DMS153 treated with DMSO at 0.1 percent for 48 hours (cell line): ENCODE results near the gene CACNA2D3.

ENCODE experiments used
- DNase-seq: peaks from one replicate; lab custom pipeline; 2025; ENCODE audit not compliant: unreplicated experiment; lab: John Stamatoyannopoulos, UW

Gene CACNA2D3

GRCh38 chr3:54264050-54264449 is 141.7 kb downstream of the CACNA2D3 start:
- no peak for DNase-seq

GRCh38 chr3:54270816-54271526 is 148.6 kb downstream of the CACNA2D3 start:
- no peak for DNase-seq

GRCh38 chr3:54273791-54274190 is 151.4 kb downstream of the CACNA2D3 start:
- no peak for DNase-seq

- no peak for DNase-seq
Observed at GRCh38 chr3:54274607-54275006, 152.3 kb downstream of the CACNA2D3 start.

- no peak for DNase-seq
Observed at GRCh38 chr3:54279005-54279583, 156.7 kb downstream of the CACNA2D3 start.

GRCh38 chr3:54283470-54283869 is 161.1 kb downstream of the CACNA2D3 start:
- no peak for DNase-seq

- no peak for DNase-seq
Observed at GRCh38 chr3:54294214-54294613, 171.9 kb downstream of the CACNA2D3 start.

GRCh38 chr3:54296531-54296930 is 174.2 kb downstream of the CACNA2D3 start:
- no peak for DNase-seq

- DNase-seq = no peak
Observed at GRCh38 chr3:54299169-54299935, 177.0 kb downstream of the CACNA2D3 start.

GRCh38 chr3:54303517-54304375 is 181.4 kb downstream of the CACNA2D3 start:
- no peak for DNase-seq

- DNase-seq = no peak
Observed at GRCh38 chr3:54304877-54305276, 182.5 kb downstream of the CACNA2D3 start.

- DNase-seq = no peak
Observed at GRCh38 chr3:54305409-54306099, 183.2 kb downstream of the CACNA2D3 start.

- DNase-seq = no peak
Observed at GRCh38 chr3:54307566-54308180, 185.3 kb downstream of the CACNA2D3 start.

GRCh38 chr3:54309601-54310000 is 187.2 kb downstream of the CACNA2D3 start:
- DNase-seq = no peak

GRCh38 chr3:54311211-54311747 is 188.9 kb downstream of the CACNA2D3 start:
- no peak for DNase-seq

- no peak for DNase-seq
Observed at GRCh38 chr3:54312156-54312899, 190.0 kb downstream of the CACNA2D3 start.

GRCh38 chr3:54313418-54313817 is 191.1 kb downstream of the CACNA2D3 start:
- DNase-seq = no peak

GRCh38 chr3:54321520-54321919 is 199.2 kb downstream of the CACNA2D3 start:
- DNase-seq = no peak

GRCh38 chr3:54322354-54322753 is 200.0 kb downstream of the CACNA2D3 start:
- DNase-seq = no peak
